ENCODE measurements around the gene PLA2G12B.

PLA2G12B gene

DNA sequence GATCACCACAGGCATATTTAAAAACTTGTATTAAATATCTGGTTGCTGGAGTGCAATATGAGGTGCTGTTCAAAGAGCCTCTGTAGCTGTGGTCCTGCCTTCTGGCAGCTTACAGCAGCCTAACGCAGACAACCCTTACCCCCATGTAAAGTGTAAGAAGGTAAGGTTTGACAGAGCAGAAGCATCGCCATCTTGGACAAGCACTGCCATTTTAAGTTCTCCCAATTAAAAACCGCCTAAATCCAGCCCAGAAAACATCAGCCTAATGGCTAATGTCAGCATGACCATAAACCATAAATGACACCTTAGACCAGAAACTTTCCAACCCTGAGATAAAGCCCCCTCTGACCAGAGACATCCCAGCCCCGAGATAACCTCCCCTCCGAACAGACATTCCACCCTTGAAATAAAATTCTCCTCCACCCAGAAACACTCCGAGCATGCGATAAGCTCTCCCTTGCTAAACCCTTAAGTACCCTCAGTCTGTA lies 66.4 kb downstream of the PLA2G12B start:
- DNase-seq: no peak

DNA sequence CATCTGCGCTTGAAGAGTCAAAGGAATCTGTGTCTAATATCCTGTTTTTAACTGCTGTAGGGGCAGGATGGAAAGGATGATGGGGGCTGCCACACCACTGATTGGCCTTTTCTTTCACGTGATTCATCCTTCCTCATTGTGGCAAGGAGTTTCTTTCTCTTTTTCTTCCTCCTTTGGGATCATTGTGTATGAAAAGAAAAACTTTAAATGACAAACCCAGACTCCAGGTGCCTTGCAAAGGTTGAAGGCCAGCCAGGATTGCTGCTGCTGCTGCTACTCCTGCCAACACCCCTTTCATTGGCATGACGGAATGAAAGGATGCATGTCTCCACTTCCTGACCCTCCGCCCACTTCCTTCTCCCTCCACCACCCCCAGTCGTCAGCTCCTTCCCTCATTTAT lies 67.6 kb downstream of the PLA2G12B start:
- no peak for DNase-seq

GRCh38 chr10:72886621-72887020 lies 68.0 kb downstream of the PLA2G12B start:
- no peak for DNase-seq

DNA sequence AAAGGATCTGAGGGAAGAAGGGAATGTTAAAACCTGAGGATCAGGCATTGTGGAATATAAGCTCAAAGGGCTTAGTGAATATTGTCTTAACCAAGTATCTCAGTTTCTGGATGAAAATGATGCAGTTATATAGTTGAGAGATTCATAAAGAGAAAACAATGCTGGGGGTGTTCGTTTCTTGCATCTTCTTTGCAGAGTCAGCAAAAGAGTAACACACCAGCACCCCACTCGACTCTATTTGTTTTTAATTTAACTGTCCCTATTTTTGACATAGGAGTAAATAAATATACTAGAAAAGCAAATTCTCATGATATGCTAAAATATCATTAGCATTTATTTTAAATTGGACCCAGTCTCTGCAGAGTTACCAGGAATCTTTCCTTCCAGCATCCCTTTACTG lies 68.7 kb downstream of the PLA2G12B start:
- no peak for DNase-seq
